SK-N-MC (cell line): ENCODE data around the gene PRCD.

Source experiments
- DNase-seq: peaks from one replicate; pipeline ENCODE4 v3.0.0-alpha.2; 2011; ENCODE audit warnings: low read depth, low spot score
- H3K27ac ChIP-seq: fragments of 200-600 bp; sonication (generic); 2 replicates; pipeline ENCODE4 v1.5.1; 2016; ENCODE audit warnings: mixed run types
- H3K36me3 ChIP-seq: fragments of 200-600 bp; sonication (generic); 2 replicates; pipeline ENCODE4 v1.6.1; 2017; ENCODE audit warnings: antibody characterized with exemption, low read length, mixed read lengths; ENCODE audit not compliant: insufficient read depth
- H3K4me3 ChIP-seq: fragments of 200-600 bp; sonication (generic); 2 replicates; pipeline ENCODE4 v1.5.1; 2016
- H3K9ac ChIP-seq: fragments of 200-600 bp; sonication (generic); 2 replicates; pipeline ENCODE4 v1.8.0; 2017; ENCODE audit warnings: mixed run types, mixed read lengths; ENCODE audit not compliant: insufficient read length
- H3K9me3 ChIP-seq: fragments of 200-600 bp; sonication (generic); 2 replicates; pipeline ENCODE4 v1.6.1; 2017; ENCODE audit warnings: low read depth, mild to moderate bottlenecking, antibody characterized with exemption, low read length, moderate library complexity, mixed read lengths
- EZH2 ChIP-seq: fragments of 200-600 bp; sonication (generic); IDR thresholded peaks from one replicate; pipeline ENCODE4 v1.6.1; 2017; ENCODE audit warnings: antibody characterized with exemption
- FOXP2 ChIP-seq: optimal IDR thresholded peaks from 2 replicates; pipeline ENCODE3; 2011; ENCODE audit warnings: mild to moderate bottlenecking, moderate library complexity; ENCODE audit not compliant: insufficient read depth; ENCODE audit errors: extremely low read length, control extremely low read depth
- POLR2AphosphoS5 ChIP-seq: IDR thresholded peaks from 2 replicates; pipeline ENCODE4 v1.6.1; 2012; ENCODE audit warnings: mild to moderate bottlenecking, low read depth, low read length, borderline replicate concordance

Gene PRCD, protein sequence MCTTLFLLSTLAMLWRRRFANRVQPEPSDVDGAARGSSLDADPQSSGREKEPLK

DNA sequence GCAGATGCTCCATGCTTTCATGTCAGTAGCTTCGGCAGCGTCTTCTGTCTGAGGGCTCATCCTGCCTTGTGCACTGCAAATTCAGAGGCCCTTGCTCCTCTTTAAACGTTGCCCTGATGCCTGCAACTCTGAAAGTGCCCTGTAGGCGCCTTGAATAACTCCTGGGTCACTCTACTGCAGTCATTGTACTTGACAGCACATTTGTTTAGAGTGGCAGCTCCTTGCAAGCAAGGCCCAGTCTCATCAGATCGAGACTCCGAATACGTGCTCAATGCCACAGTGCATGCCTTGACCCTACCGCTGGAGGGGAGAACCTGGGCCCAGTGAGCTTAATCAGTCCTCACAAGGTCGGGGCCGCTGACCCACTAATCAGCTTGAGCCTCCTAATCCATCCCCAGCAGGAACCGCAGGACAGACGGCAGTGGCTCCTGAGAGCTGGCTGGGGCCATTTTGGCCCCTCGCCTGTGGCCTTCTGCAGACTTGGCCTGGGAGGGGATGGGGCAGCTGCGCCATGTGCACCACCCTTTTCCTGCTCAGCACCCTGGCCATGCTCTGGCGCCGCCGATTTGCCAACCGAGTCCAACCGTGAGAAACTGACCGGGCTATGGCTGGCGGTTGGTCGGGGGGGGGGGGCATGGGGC, at the start of gene PRCD:
PRCD (plus strand) TSS at position 414 of the 641 bp plus-strand sequence; CDS start at position 512, 98 bp downstream.
- no peaks in the 10 kb centered on the region for H3K36me3 ChIP-seq
- DNase-seq: no peak
- no peak within 1 kb of the TSS for H3K27ac ChIP-seq
- TF ChIP-seq POLR2AphosphoS5 (no peak), EZH2 (no peak), FOXP2 (no peak)
- no peak within 1 kb of the TSS for H3K4me3 ChIP-seq
- no peaks in the 10 kb centered on the region for H3K9me3 ChIP-seq
- H3K9ac ChIP-seq: no peak within 1 kb of the TSS

GRCh38 chr17:76490112-76490710, 49.6 kb upstream of the PRCD start:
- no peak overlapping the region for H3K27ac ChIP-seq
- H3K9ac ChIP-seq: no peak overlapping the region
- H3K9me3 ChIP-seq: no peaks in the 10 kb centered on the region
- DNase-seq: no peak
- no peak overlapping the region for H3K4me3 ChIP-seq
- H3K36me3 ChIP-seq: no peaks in the 10 kb centered on the region
- TF ChIP-seq POLR2AphosphoS5 (no peak), FOXP2 (no peak)

DNA sequence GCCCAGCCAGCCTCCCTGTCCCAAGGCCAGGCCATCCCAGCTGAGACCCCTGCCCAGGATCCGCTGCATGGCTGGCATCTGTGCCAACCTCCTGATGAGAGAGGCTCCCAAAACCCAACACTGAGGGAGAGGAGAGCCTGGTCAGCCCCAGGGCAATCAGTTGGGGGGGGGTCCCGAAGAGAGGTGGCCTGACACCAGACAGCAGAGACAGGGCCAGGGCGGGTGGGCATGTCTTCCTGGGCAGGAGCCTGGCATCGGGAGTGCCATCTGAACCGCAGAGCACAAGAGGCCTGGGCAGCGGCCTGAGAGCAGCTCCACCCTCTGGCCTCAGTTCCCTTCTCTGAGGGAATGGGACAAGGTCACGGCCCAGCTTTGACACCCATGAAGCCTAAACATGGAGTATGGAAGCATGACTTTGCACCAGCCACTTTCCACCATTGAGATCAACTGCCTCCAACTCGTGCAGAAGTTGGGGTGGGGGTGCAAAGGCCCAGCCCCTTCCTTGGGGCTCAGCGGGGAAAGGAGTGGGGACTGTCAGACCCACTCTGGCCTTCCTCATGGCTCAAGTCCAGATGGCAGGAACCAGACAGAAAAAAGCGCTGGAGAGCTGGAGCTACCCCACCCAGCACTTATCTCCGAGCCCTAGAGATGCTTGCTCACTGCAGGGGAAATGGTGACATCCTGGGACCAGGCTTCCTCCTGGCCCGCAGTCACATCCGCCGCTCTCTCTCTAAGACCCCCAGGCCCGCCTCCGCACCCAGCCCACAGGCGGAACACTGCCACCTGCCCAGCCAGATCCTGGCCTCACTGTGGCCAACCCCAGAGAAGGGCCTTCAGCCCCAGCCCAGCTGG, 48.3 kb upstream of the PRCD start:
- no peaks in the 10 kb centered on the region for H3K9me3 ChIP-seq
- DNase-seq: no peak
- H3K27ac ChIP-seq: no peak overlapping the region
- TF ChIP-seq EZH2: no peak
- H3K4me3 ChIP-seq: no peak overlapping the region
- no peak overlapping the region for H3K9ac ChIP-seq
- no peaks in the 10 kb centered on the region for H3K36me3 ChIP-seq

DNA sequence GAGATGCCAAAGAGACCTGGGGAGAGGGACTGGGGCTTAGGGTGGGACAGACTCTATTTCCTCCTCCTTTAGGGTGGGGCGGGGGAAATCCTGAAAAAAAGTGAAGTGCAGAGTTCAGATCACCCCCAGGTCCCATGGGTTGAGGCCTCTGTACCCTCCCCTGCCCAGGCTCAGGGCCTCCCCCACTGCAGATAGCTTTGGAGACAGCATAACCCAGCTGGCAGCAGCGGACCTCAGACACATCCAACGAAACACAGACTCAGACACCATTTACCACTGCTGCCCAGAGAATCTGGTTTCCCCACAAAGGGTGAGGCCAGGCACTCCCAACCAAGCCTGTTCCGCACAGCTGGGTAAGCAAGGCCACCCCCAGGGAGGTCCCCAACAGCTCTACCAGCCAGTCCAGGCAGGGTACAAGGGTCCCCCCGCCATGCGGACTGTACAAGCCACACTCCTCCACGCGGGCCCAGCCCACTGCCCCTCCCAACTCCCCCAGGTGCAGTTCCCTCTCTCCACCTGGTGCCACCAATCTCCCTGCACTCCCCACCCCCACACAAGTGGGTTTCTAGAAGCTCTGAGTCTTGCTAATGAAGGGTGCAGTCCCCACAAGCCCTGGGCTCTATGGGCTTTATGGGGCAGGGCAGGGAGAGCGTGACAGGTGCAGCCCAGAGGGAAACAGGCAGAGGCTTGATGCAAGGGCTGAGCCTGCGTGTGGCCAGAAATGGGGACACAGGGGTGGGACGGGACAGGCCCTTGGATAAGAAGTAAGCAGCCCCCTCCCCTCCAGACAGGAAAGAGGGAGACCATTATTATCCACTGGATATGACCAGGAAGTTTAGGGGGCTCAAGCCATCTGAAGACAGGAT, 47.5 kb upstream of the PRCD start:
- Histone ChIP-seq H3K9ac (no peak overlapping the region), H3K27ac (no peak overlapping the region), H3K9me3 (no peaks in the 10 kb centered on the region), H3K4me3 (no peak overlapping the region), H3K36me3 (no peaks in the 10 kb centered on the region)
- DNase-seq: no peak
- TF ChIP-seq EZH2 (no peak), FOXP2 (no peak), POLR2AphosphoS5 (no peak)

- Histone ChIP-seq H3K27ac (no peak overlapping the region), H3K9ac (no peak overlapping the region), H3K9me3 (no peaks in the 10 kb centered on the region), H3K4me3 (no peak overlapping the region), H3K36me3 (no peaks in the 10 kb centered on the region)
- TF ChIP-seq EZH2 (no peak), FOXP2 (no peak), POLR2AphosphoS5 (no peak)
- no peak for DNase-seq
Measured at GRCh38 chr17:76492989-76493501, 46.8 kb upstream of the PRCD start.

- TF ChIP-seq EZH2: no peak
- no peak for TF ChIP-seq POLR2AphosphoS5
- TF ChIP-seq FOXP2: no peak
- DNase-seq: no peak
- no peaks in the 10 kb centered on the region for H3K36me3 ChIP-seq
- no peaks in the 10 kb centered on the region for H3K9me3 ChIP-seq
- no peak overlapping the region for H3K9ac ChIP-seq
- no peak overlapping the region for H3K4me3 ChIP-seq
- no peak overlapping the region for H3K27ac ChIP-seq
Measured at GRCh38 chr17:76493505-76494167, 46.2 kb upstream of the PRCD start.

DNA sequence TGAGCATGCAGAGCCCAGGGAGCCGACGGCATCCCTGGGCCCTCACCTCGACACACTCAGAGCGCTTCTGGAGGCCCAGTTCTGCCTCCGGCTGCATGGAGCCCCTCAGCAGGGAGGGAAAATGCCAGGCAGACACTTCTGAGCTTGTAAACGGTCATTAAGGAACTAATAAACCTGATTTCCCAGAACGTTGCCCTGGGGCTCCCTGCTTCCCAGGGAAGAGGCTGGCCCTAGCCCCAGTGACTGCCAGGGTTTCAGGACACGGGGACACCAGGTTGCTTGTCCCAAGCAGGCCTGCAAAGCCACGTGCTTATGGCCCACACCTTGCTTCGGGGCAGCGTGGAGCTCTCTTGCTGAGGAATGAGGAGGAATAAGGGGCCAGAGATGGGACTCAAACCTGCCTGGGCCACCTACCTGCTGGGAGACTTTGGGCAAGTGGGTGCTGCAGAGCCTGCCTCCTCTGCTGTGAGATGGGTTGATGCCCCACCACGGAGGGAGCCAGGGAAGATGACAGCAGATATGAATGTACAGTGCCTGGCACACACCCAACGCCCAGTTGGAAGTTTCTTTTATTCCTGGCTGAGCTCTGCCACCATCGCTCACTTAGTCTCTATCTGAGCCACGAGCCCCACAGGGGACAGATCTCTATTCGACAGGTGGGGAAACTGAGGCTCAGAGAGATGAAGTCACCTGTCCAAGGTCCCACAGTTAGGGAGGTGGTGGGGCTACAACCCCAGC, 44.0 kb upstream of the PRCD start:
- Histone ChIP-seq H3K9ac (no peak overlapping the region), H3K27ac (no peak overlapping the region), H3K4me3 (no peak overlapping the region), H3K36me3 (no peaks in the 10 kb centered on the region), H3K9me3 (no peaks in the 10 kb centered on the region)
- peak; percentile 15; the same call in 1 of the 2 replicates for TF ChIP-seq POLR2AphosphoS5
- TF ChIP-seq FOXP2: no peak
- no peak for DNase-seq
